HG02678 (cell line): ENCODE measurements around the gene UBE2R2.

ENCODE experiments used
- ATAC-seq: cut with Tn5 transposase; IDR thresholded peaks from one replicate; pipeline ENCODE4 v1.9.1; 2021; ENCODE audit warnings: mild to moderate bottlenecking, moderate library complexity; ENCODE audit not compliant: unreplicated experiment

The UBE2R2 gene

GRCh38 chr9:33880211-33881089 is 63.5 kb downstream of the UBE2R2 start:
- ATAC-seq: no peak

- no peak for ATAC-seq
Measured at GRCh38 chr9:33881635-33882034, 64.7 kb downstream of the UBE2R2 start.

- ATAC-seq: no peak
Measured at GRCh38 chr9:33884856-33885701, 68.1 kb downstream of the UBE2R2 start.

GRCh38 chr9:33885948-33886347 is 69.0 kb downstream of the UBE2R2 start:
- ATAC-seq: no peak

- no peak for ATAC-seq
Measured at GRCh38 chr9:33893861-33894260, 76.9 kb downstream of the UBE2R2 start.

- ATAC-seq: no peak
Measured at GRCh38 chr9:33894316-33894715, 77.4 kb downstream of the UBE2R2 start.

- ATAC-seq: no peak
Measured at GRCh38 chr9:33903157-33903780, 86.3 kb downstream of the UBE2R2 start.

- ATAC-seq: no peak
Measured at GRCh38 chr9:33905137-33905536, 88.2 kb downstream of the UBE2R2 start.

GRCh38 chr9:33906769-33907168 is 89.8 kb downstream of the UBE2R2 start:
- no peak for ATAC-seq

GRCh38 chr9:33907347-33907746 is 90.4 kb downstream of the UBE2R2 start:
- no peak for ATAC-seq

GRCh38 chr9:33908114-33908513 is 91.2 kb downstream of the UBE2R2 start:
- ATAC-seq: no peak

GRCh38 chr9:33908749-33909148 is 91.8 kb downstream of the UBE2R2 start:
- no peak for ATAC-seq

- ATAC-seq: no peak
Measured at GRCh38 chr9:33913541-33913940, 96.6 kb downstream of the UBE2R2 start.

- ATAC-seq: no peak
Measured at GRCh38 chr9:33914887-33915628, 98.1 kb downstream of the UBE2R2 start.

GRCh38 chr9:33917036-33917435 is 100.1 kb downstream of the UBE2R2 start:
- no peak for ATAC-seq

GRCh38 chr9:33919276-33919897 is 102.4 kb downstream of the UBE2R2 start:
- no peak for ATAC-seq

GRCh38 chr9:33921967-33922895 is 105.3 kb downstream of the UBE2R2 start:
- ATAC-seq: no peak

GRCh38 chr9:33923079-33923478 is 106.1 kb downstream of the UBE2R2 start:
- no peak for ATAC-seq

GRCh38 chr9:33923998-33924701 is 107.2 kb downstream of the UBE2R2 start:
- no peak for ATAC-seq
